Central memory CD8-positive, alpha-beta T cell (primary cell): Measurements from ENCODE around the gene RSPH9.

ENCODE experiments used
- ATAC-seq: fragments of 150-1000 bp; cut with Tn5 transposase; replicated peaks from 2 replicates; pipeline ENCODE4 v1.10.0; 2022; ENCODE audit warnings: mild to moderate bottlenecking, moderate FRiP score, moderate number of reproducible peaks; ENCODE audit not compliant: poor library complexity, severe bottlenecking; ENCODE audit errors: extremely low read depth
- DNase-seq, 2 donors: peaks; one replicate each; pipeline ENCODE4 v3.0.0; 2021; ENCODE audit warnings: low spot score in 2 of 2
- H3K27ac Mint-ChIP-seq: one replicate; pipeline ENCODE4 v1.8.0; 2022; ENCODE audit warnings: low read depth, mild to moderate bottlenecking, moderate library complexity, mixed read lengths
- H3K27me3 Mint-ChIP-seq: one replicate; pipeline ENCODE4 v1.8.0; 2022; ENCODE audit warnings: mixed read lengths
- H3K36me3 Mint-ChIP-seq: one replicate; pipeline ENCODE4 v1.8.0; 2022; ENCODE audit warnings: mild to moderate bottlenecking, moderate library complexity, mixed read lengths; ENCODE audit not compliant: insufficient read depth
- H3K4me1 Mint-ChIP-seq: one replicate; pipeline ENCODE4 v1.8.0; 2022; ENCODE audit warnings: mixed read lengths
- H3K4me3 Mint-ChIP-seq: one replicate; pipeline ENCODE4 v1.8.0; 2022; ENCODE audit warnings: mild to moderate bottlenecking, moderate library complexity, mixed read lengths
- H3K9me3 Mint-ChIP-seq: one replicate; pipeline ENCODE4 v1.8.0; 2022; ENCODE audit warnings: mixed read lengths

RSPH9 gene, protein sequence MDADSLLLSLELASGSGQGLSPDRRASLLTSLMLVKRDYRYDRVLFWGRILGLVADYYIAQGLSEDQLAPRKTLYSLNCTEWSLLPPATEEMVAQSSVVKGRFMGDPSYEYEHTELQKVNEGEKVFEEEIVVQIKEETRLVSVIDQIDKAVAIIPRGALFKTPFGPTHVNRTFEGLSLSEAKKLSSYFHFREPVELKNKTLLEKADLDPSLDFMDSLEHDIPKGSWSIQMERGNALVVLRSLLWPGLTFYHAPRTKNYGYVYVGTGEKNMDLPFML

DNA sequence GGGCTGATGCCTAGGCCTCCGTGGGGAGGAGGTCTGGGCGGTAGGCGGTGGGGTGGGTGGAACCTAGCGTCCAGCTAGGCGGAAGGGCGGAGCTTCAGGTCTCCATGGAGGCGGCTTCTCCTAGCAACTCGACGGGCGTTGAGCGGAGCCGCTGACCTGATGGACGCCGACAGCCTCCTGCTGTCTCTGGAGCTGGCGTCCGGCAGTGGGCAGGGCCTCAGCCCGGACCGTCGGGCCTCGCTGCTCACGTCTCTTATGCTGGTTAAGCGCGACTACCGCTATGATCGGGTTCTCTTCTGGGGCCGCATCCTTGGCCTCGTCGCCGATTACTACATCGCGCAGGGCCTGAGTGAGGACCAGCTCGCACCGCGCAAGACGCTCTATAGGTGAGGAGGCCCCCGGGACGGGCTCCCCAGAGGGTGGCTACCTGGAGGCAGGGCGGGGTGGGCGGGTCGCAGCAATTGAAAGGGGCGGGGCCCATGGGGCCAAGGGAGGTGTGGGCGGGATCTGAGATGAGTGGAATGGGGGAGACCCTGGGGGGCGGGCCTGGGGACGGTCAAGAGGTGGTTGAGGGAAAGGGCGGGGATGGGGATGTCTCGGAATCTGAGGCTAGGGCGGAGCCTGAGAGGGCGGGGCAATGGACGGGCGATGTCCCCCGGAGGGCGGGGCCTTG, at the start of gene RSPH9:
Gene RSPH9 (plus strand): TSS at position 97 of the 673 bp plus-strand sequence. CDS start 63 bp downstream, at position 160.
- peak; percentile 52 for ATAC-seq
- no peaks in the 10 kb centered on the region for H3K9me3 Mint-ChIP-seq
- peaks cover 25% of the 10 kb centered on the region for H3K36me3 Mint-ChIP-seq
- no peaks in the 10 kb centered on the region for H3K27me3 Mint-ChIP-seq
- peak within 1 kb of the TSS; percentile 71 for H3K4me3 Mint-ChIP-seq
- DNase-seq: no peak
- peak within 1 kb of the TSS; percentile 49 for H3K27ac Mint-ChIP-seq
- peaks cover 20% of the 10 kb centered on the region for H3K4me1 Mint-ChIP-seq

DNA sequence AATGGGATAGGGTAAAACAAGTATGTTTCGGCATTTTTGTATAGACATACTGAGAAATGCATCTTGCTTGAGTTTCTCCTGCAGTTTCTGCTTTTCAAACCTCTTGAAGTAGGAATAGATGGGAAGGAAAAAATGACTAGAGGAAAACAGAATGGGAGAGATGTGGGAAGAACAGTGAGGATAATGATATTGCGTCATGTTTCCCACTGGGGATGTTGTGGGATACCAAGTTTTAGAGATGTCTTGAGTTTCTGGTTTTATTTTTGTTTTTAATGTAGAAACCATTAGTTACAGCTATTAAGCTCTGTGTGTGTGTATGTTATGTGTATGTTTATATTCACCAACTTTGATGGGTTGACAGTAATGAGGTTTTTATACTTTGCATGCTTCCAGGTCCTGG, 44.2 kb upstream of the RSPH9 start:
- no peak overlapping the region for H3K4me3 Mint-ChIP-seq
- H3K9me3 Mint-ChIP-seq: no peaks in the 10 kb centered on the region
- H3K4me1 Mint-ChIP-seq: no peaks in the 10 kb centered on the region
- ATAC-seq (no peak), DNase-seq (no peak)
- peaks cover 53% of the 10 kb centered on the region for H3K36me3 Mint-ChIP-seq
- H3K27ac Mint-ChIP-seq: no peak overlapping the region
- no peaks in the 10 kb centered on the region for H3K27me3 Mint-ChIP-seq

DNA sequence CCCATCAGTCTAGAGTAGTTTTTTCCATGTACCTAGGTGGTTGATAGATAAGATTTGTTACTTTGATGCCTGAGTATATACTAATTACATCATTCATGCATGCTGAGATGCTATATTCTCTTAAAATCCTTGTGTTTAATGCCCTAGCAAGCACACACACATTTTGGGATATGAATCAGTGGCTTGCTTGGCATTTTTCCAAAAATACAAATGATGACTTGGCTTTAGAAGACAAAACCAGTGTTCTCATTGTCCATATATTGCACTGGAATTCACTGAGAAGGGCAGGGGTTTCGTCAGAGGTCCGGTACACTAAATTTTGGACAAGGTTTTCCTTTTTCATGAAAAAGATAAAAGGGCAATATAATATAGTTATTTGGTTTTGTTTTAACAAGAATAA, 40.7 kb upstream of the RSPH9 start:
- Mint-ChIP-seq H3K36me3 (peaks cover 53% of the 10 kb centered on the region), H3K9me3 (no peaks in the 10 kb centered on the region), H3K27ac (no peak overlapping the region), H3K4me1 (peaks cover 5% of the 10 kb centered on the region), H3K27me3 (no peaks in the 10 kb centered on the region), H3K4me3 (no peak overlapping the region)
- ATAC-seq (no peak), DNase-seq (no peak)

DNA sequence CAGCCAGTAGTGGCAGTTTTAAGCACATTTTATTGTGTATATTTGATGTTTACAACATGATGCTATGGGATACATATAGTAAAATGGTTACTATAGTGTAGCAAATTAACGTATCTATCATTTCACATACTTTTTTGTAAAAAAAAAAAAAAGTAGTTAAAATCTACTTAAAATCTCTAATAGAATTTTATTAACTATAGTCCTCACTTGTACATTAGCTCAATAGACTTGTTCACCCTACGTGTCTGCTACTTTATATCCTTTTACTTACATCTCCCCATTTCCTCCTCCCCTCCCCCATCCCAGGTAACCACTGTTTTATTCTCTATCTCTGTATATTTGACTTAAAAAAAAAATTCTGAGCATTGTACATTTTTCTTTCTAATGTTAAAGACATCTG, 38.8 kb upstream of the RSPH9 start:
- Mint-ChIP-seq H3K4me1 (peaks cover 5% of the 10 kb centered on the region), H3K36me3 (peaks cover 49% of the 10 kb centered on the region), H3K27ac (no peak overlapping the region), H3K4me3 (no peak overlapping the region), H3K9me3 (no peaks in the 10 kb centered on the region), H3K27me3 (no peaks in the 10 kb centered on the region)
- DNase-seq (no peak), ATAC-seq (no peak)

DNA sequence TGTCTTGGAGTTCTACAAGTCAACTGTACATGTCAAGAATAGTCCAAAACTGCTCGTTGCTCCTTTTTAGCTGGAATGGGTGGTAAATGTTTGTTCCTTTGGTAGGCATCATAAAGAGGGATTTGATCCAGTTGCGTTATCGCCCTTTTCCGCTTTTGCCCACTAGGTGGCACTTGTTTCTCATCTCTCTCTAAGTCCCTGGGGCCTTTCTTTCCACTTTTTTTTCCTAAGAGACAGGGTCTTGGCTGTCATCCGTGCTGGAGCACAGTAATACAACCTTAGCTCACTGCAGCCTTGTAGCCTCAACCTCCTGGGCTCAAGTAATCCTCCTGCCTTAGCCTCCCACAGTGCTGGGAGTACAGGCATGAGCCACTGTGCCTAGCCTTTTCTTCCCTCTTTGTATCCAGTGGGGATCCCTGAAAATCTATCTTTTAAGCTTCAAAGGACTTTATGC, 36.5 kb upstream of the RSPH9 start:
- DNase-seq (peak; percentile 24 to 42), ATAC-seq (no peak)
- Mint-ChIP-seq H3K27ac (peak overlapping the region; percentile 15), H3K36me3 (peaks cover 38% of the 10 kb centered on the region), H3K4me3 (no peak overlapping the region), H3K27me3 (no peaks in the 10 kb centered on the region), H3K9me3 (no peaks in the 10 kb centered on the region), H3K4me1 (peaks cover 5% of the 10 kb centered on the region)

DNA sequence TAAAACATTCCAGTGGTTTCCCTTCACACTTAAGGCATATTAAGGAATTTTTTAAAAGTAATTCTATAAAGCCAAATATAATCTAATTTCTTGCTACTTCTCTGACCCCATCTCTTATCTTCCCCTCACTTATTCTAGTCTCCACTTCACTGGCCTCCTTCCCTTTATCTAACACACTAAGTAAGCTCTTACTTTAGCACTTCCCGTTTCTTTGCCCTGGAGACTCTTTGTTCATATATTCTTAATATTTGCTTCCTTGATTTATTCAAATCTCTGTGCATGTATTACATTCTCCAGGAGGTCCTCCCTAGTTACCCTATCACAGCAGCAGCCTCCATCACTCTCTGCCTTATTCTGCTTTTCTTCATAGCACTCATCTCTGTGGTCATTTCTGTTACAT, 36.0 kb upstream of the RSPH9 start:
- no peaks in the 10 kb centered on the region for H3K27me3 Mint-ChIP-seq
- H3K4me3 Mint-ChIP-seq: no peak overlapping the region
- peaks cover 5% of the 10 kb centered on the region for H3K4me1 Mint-ChIP-seq
- peaks cover 41% of the 10 kb centered on the region for H3K36me3 Mint-ChIP-seq
- ATAC-seq (no peak), DNase-seq (no peak)
- H3K9me3 Mint-ChIP-seq: no peaks in the 10 kb centered on the region
- no peak overlapping the region for H3K27ac Mint-ChIP-seq

DNA sequence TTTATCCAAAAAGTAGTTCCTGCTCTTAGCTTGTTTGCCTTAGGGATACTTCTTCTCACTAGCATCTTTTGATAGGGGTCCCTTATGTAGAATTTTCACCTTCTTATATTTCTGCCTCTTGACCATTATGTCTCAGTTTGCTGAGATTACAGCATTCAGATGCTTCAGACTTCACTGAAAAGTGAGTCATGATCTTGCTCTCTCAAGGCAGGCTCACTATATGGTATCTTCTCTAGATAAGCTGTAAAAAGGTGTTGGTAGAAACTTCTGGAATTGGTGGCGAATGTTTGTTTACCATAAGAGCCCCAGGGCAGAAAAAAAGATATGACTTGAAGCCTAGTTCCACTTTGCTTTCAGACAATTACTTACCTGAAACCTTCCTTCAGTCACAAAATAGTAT, 35.4 kb upstream of the RSPH9 start:
- ATAC-seq: no peak

DNA sequence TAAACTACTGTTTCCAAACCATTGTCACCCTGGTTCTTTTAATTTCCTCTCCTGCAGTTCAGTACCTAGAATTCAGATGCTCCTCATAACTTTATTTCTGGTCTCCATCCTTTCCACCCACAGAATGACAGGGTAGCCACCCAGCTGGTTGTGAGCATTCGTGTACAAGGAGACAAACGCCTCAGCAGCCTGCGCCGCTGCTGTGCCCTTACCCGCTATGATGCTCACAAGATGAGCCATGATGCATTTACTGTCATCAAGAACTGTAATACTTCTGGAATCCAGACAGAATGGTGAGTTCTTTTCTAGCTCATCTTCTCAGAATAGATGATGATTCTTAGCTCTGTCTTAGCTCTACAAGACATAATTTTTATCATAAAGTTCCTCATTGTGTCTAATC, 34.4 kb upstream of the RSPH9 start:
- Mint-ChIP-seq H3K9me3 (no peaks in the 10 kb centered on the region), H3K27me3 (no peaks in the 10 kb centered on the region), H3K4me3 (no peak overlapping the region), H3K36me3 (peaks cover 28% of the 10 kb centered on the region), H3K27ac (peak overlapping the region; percentile 65), H3K4me1 (peaks cover 5% of the 10 kb centered on the region)
- no peak for DNase-seq
- no peak for ATAC-seq

More for the DNA sequence above, 35.4 kb upstream of the RSPH9 start:
- H3K27ac Mint-ChIP-seq: no peak overlapping the region
- H3K4me1 Mint-ChIP-seq: peaks cover 5% of the 10 kb centered on the region
- DNase-seq: no peak
- peaks cover 38% of the 10 kb centered on the region for H3K36me3 Mint-ChIP-seq
- no peak overlapping the region for H3K4me3 Mint-ChIP-seq
- H3K9me3 Mint-ChIP-seq: no peaks in the 10 kb centered on the region
- no peaks in the 10 kb centered on the region for H3K27me3 Mint-ChIP-seq

DNA sequence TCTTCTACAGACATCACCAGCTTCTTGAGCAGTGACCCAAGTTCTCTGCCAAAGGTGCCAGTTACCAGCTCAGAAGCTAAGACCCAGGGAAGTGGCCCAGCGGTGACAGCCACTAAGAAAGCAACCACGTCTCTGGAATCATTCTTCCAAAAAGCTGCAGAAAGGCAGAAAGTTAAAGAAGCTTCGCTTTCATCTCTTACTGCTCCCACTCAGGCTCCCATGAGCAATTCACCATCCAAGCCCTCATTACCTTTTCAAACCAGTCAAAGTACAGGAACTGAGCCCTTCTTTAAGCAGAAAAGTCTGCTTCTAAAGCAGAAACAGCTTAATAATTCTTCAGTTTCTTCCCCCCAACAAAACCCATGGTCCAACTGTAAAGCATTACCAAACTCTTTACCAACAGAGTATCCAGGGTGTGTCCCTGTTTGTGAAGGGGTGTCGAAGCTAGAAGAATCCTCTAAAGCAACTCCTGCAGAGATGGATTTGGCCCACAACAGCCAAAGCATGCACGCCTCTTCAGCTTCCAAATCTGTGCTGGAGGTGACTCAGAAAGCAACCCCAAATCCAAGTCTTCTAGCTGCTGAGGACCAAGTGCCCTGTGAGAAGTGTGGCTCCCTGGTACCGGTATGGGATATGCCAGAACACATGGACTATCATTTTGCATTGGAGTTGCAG, 31.0 kb upstream of the RSPH9 start:
- no peaks in the 10 kb centered on the region for H3K9me3 Mint-ChIP-seq
- H3K4me1 Mint-ChIP-seq: no peaks in the 10 kb centered on the region
- no peaks in the 10 kb centered on the region for H3K27me3 Mint-ChIP-seq
- no peak for DNase-seq
- no peak for ATAC-seq
- peak overlapping the region; percentile 56 for H3K27ac Mint-ChIP-seq
- H3K4me3 Mint-ChIP-seq: no peak overlapping the region
- peaks cover 17% of the 10 kb centered on the region for H3K36me3 Mint-ChIP-seq

DNA sequence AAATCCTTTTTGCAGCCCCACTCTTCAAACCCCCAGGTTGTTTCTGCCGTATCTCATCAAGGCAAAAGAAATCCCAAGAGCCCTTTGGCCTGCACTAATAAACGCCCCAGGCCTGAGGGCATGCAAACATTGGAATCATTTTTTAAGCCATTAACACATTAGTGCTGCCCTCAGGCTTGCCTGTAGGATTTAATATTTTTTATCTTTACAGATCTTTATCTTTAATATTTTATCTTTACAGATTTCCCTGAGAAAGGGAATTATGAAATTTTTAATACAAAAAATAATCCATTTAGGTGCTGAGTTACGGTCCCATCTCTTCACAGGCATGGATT, 30.5 kb upstream of the RSPH9 start:
- Mint-ChIP-seq H3K4me3 (no peak overlapping the region), H3K9me3 (no peaks in the 10 kb centered on the region), H3K36me3 (peaks cover 16% of the 10 kb centered on the region), H3K27me3 (no peaks in the 10 kb centered on the region), H3K27ac (no peak overlapping the region), H3K4me1 (no peaks in the 10 kb centered on the region)
- no peak for DNase-seq
- no peak for ATAC-seq

DNA sequence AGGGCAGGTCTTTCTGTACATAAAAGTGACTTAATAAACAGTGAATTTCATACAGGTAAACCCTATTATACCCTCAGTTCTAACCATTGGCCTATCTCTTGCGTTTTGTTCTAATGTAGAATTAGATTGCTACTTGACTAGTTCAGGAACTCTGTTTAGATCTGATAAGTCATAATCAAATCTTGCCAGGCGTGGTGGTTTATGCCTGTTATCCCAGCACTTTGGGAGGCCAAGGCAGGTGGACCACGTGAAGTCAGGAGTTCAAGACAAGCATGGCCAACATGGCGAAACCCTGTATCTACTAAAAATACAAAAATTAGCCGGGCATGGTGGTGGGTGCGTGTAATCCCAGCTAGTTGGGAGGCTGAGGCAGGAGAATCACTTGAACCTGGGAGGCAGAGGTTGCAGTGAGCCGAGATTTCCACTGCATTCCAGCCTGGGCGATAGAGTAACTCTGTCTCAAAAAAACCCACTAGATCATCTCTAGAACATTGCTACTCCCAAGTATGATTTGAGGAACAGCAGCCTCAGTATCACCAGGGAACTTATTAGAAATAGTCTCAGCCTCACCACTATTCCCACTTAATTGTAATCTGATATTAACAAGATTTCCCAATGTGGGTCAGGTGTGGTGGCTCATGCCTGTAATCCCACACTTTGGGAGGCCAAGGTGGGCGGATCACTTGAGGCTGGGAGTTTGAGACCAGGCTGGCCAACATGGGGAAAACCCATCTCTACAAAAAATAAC, 27.9 kb upstream of the RSPH9 start:
- DNase-seq (no peak), ATAC-seq (no peak)
- Mint-ChIP-seq H3K36me3 (peaks cover 15% of the 10 kb centered on the region), H3K4me1 (no peaks in the 10 kb centered on the region), H3K9me3 (no peaks in the 10 kb centered on the region), H3K27ac (peak overlapping the region; percentile 19), H3K4me3 (no peak overlapping the region), H3K27me3 (no peaks in the 10 kb centered on the region)

DNA sequence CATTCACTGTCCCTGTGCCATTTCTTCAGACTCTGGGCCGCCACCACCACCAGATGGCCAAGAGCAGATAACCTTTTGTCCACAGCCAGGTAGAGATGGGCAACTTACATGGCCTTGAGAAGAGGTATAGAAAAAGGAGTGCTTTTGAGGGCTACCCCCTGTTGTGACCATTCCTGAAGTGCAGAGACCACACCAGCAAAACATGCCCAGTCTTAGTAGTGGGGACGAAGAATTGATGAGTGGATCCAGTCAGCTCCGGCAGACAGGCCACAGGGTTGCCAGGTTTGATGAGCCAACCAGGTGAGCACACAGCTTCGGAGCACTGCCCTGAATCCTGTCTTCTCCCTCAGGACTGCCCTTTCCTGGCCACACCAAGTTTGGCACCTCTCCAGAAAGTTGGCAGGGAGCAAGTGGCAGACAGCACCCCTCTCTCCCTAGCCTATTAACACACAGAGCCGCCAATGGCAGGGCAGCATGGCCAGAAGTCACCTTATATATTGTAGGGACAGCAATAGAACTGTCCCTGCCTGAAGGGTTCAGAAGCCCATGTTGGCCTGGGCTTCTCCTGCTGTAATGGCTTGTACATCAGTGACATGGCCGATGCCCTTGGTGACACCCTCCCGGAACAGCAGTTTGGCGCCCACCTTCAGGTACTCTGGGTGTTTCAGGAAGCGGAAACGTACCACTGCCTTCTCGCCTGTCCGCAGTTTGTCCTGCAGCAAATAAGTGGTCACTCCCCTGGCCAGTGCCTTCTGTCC, 23.6 kb upstream of the RSPH9 start:
- ATAC-seq (no peak), DNase-seq (no peak)
- Mint-ChIP-seq H3K27ac (no peak overlapping the region), H3K27me3 (no peaks in the 10 kb centered on the region), H3K36me3 (peaks cover 18% of the 10 kb centered on the region), H3K9me3 (no peaks in the 10 kb centered on the region), H3K4me3 (no peak overlapping the region), H3K4me1 (peaks cover 1% of the 10 kb centered on the region)
